ENCODE results near the gene CAMK2A.

CAMK2A gene

DNA sequence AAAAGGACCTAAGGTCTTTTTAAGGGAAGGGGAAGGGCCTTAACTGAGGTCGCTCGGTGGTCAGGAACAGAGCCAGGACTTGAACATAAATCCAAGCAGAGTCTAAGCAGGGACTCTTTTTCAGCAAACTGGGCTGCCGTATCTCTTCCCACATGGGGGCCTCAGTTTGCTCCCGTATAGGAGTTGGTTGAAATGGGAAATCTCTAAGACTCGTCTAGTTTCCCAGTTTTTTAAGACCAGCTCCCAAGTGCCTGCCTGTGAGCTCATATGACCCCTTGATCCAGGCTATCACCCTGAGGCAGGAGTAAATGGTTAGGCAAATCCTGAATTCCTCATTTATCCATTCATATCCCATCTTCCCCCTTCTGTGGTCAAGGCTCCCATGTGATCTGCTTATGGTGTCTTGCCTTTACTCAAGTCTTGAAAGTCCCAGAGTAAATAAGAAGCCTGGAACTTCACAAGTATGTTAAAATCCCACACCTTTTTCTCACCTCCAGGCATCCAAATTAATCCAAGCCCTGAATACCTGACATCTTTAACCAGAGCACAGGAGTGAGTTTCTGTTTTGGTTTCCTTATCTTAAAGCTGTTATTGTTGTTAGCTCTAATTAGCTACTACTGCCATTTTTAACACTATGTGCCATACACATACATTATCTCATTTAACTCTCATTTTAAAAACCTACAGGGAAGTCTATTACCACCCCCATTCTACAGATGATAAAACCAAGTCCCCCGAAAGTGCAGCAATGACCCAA is 10.2 kb upstream of the CAMK2A start:
- no peak for DNase-seq

DNA sequence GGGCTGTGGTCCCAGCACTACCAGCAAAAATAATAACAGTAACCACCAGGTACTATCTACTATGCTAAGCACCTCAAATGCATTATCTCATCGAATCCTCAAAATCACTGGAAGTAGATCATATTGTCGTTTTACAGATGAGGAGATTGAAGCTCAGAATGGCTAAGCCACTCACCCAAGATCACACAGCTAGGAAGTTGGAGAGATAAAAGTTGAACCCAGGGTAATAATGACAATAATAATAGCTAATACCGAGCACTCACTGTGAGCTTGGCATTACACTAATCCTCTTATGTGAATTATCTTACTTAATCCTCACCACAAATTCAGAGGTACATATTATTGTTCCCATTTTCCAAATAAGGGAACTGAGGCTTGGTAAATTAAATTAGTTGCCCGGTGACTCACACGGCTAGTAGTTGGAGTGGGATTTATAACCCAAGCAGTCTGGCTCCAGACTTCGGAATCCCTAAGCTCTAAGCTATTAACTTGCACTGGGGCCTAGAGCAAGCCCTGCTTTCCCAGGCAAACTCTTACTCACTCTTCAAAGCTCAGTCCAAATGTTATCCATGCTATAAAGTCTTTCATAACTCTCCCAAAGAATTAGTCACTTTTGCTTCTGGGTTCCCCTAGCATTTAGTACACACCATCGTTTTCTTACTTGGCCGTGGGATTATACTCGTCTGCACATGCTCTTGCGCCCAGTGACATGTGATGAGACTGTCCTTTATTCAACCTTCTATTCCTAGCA is 9.3 kb upstream of the CAMK2A start:
- DNase-seq: no peak

DNA sequence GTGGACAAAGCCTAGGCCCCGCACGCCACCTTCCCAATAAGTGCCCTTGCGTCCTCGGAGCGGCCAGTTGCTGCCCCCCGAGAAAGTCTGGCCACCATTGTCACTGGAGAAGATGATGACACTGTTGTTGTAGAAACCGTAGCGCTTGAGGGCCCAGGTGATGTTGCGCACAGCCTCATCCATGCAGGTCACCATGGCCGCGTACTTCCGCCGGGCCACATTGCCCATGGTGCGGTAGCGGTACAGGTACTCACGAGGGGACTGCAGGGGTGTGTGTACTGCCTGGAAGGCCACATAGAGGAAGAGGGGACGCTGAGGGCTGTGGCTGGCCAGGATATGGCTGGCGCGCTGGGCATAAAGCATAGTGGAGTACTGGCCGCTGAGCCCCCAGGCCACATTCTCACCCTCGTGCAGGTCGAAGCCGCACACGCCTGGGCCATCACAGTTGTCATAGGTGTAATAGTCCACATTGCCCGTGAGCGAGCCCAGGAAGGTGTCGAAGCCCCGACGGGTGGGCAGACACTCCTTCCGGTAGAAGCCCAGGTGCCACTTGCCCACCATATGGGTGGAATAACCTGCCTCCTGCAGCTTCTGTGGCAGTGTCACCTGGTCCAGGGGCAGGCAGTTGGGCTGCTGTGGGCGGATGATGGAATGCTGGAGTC is 8.5 kb upstream of the CAMK2A start:
- no peak for DNase-seq

DNA sequence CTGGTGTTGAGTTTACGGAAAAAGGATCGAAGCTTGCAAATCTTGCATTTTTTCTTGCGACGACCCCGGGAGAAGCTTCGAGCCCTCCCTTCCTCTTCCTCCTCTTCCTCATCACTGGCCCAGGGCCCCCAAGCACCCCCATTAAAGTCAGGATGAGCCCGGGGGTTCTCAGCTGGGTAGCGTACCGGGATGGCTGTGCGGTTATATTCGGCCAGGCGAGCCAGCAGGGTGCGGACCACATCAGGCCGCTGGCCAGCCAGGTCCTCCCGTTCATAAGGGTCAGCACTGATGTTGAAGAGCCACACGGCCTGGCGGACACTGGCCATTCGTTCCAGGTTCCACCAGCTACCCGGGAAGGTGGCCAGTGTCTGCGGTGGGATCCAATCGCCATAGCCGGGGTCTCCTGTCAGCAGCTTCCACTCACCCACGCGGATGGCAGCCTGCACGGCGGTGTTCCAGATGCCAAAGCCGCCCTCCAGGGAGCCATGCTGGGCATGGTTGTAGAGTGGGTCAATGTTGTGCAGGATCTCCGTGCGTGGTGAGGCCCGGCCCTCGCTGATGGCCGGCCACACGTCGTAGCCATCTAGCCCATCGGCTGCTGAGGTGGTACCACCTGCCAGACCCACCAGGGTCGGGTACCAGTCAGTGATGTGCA is 7.8 kb upstream of the CAMK2A start:
- DNase-seq: no peak

DNA sequence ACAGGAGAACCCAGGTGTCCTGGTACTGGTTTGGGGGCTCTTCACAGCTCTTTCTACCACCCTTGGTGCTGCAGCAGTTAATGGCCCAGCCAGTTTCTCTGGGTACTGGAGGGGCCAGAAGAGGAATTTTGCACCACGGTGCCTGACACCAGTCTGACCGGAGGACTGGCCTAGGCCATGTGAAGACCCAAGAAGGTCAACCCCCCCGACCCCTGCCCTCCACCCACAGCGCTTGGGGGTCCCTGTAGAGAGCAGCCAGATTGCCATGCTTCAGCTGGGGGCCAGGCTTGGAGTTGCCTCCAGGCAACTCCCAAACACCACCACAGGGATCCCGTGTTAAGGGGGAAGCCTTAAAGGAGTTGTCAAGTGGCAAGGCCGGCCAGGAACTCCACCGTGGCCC is 6.9 kb upstream of the CAMK2A start:
- DNase-seq: no peak

DNA sequence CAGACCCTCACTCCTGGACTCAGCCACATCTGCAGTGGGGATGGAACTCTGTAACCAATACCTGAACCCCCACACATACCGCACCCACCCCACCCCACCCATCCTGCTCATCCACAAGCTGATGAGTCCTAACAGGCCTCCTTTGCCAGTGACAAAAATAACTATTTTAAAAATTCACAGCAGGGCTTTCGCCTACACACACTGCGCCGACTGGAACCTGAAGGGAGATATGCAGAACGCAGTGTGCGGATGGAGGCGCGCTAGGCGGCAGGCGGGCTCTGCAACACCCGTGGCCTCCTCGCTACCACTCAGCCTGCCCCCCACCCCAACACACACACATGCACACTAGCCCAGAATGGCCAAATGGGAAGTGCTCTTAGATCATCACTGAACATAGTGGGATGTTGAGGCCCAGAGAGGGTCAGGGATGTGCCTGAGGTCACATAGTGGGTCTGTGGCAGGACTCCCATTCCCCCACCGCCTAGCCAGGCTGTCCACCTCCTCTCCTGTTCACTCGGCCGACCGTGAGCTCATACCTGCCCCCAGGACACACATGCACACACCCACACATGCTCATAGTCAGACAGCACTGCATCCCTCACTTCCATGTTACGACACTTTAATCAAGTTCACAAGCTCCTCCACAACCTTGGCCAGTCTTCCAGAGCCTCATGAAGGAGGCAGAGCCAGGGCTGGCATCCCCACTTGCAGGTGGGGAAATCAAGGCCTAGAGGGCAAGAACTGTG is 6.3 kb upstream of the CAMK2A start:
- no peak for DNase-seq

DNA sequence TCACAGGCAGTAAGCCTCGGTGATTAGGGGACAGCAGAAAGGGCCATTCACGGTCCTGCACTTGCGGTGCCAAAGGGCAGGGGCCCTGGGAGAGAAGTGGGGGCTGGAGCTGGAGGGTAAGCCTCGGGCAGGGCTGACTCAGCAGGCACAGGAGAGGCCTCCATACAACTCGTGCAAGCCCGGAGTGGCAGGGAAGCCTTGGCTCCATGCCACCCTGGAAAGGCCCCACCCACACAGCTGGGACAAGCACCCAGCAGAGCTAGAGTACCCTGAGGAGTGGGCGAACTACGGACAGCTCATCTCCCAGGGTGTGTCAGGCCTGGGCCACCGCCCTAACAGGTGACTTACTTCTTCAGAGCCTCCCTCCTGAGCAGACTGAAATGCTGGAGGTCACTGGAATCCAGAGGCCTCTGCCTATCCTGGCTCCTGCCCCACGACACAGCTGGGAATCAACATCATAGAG is 5.6 kb upstream of the CAMK2A start:
- no peak for DNase-seq

DNA sequence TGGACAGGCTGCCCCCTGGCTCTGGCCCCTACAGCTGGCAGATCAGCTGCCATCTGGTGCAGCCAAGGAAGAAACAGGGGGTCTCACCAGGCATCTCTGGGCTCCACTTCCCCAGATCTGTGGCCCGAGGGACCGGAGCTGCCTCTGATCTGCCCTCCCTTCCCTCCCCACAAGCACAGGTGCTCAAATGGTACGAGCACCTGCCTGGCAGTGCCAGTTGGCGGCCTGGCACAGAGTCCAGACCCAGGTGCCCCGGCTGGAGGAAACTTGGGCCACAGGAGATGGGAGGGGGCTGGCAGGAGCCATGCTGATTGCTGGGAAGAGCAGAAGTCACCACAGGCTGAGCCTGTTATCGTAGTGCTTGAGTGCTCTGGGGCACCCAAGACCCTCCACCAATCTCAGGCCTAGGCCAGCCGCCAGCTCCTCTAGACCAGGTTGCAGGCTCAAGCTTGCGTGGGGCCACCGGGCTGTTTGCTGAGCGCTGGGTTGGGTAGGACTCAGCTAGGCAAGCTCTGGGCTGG is 5.0 kb upstream of the CAMK2A start:
- no peak for DNase-seq

DNA sequence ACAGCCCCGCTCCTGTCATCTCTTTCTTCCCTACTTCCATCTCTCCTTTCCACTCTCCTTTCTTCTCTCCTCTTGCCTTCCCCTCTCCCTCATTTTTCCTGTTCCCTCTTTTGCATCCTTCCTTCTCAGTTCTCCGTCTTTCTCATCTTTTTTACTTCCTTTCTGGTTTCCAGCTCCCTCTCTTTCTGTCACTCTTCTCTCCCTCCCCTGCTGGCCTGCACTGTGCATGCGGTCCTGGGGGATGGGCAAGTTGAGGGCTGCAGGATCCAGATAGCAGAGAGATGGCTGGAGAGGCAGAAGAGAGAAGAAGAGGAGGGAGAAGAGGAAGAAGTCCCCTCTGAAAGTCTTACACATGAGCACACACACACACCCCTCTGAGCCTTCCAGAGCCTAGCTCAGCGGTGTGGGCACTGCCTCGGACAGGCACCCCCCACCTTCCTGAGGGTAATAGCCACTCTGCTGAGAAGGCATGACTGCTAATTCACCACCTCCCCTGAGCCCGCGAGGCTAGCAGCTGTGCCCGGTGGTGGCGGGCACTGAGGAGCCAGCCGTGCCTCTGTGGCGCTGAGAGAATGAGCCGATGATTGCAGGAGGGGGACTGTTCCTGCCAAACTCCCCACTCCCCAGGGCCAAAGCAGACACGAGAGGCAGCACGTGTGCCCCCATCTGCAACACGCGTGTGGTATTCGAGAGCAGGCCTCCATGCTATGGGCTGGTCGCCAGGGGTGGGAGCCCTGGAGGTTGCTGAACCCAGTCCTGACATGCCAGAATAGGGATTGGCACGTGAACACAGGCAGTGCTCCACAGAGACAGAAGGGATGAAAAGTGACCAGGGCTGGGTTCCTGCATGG is 3.7 kb upstream of the CAMK2A start:
- DNase-seq: no peak

DNA sequence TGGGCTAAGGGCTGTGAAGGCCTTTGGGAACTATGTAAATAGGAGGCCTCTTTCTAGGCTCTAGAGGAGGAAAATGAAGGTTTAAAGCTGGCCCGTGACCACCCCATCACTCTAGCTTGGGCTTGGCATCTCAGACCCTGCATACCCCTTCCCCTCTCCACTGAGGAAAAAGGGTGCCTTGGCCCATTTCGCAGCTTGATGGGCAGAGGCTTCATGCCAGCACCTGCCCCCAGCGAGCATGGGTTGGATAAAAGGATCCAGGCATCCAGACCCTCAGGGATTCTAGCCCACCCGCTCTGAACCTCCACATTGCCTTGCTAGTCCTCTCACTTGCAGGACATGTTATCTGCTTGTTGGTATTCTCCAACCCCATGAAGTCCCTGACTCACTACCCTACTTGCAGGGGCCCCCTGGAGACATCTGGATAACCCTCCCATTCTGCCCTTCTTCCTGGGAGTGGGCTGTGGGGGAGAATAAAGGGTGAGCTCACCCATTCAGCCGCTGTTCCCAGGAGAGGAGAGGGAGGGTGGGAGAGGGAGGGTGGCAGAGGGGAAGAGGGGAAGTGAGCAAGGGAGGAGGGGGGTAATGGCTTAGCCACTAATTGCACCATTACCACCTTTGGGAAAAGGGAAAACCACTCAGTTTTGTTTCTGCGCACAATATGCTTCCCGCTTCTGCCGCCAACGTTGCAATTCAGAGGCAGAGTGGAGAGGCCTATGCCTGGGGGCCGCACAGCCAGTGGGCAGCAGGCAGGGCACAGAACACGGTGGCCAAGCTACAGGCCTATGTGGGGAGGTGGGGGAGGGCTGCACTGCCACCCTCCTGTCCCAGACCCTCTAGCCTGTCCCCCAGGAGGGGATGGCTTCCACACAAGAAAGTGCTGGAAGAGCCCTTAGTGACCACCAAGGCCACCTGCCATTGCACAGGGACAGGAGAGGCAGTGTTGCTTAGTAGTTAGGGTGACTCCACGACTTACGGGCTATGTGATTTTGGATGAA is 2.1 kb upstream of the CAMK2A start:
- DNase-seq: no peak

DNA sequence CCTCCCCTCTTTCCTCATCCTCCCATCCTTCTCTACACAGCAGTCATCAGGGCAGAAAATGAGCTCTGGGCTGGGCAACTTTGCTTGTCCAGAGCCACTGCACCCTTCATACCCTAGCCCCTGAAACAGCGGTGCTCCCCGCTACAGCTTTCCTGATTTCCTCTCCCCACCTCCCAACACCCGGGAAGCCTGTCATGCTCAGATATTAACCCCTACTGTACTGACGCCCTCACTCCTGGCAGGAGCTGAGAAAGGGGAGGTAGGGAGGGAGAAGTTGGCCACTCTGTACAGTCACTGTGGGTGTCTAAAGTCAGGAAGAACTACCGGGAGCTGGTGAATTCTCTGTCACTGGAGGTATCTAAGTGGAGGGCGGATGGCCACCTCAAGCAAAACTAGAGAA is 782 bp downstream of the CAMK2A start:
- DNase-seq: no peak

DNA sequence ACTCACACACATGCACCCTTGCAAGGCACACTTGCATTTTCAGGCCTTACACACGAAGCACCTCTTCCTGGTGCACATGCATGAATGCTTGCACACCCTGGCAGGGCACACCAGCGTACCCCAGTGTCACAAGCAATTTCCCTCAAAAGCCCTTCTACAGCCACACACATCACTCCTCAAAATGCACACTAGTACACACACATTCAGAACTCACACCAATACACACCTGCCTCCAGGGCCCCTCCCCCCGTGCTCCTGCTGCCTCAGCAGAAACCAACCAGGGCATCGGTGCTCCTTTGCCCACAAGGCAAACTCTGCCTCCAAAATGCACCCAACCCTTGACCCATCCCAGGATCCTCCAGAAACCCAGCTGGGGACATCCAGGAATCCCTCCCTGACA is 1.2 kb downstream of the CAMK2A start:
- no peak for DNase-seq

DNA sequence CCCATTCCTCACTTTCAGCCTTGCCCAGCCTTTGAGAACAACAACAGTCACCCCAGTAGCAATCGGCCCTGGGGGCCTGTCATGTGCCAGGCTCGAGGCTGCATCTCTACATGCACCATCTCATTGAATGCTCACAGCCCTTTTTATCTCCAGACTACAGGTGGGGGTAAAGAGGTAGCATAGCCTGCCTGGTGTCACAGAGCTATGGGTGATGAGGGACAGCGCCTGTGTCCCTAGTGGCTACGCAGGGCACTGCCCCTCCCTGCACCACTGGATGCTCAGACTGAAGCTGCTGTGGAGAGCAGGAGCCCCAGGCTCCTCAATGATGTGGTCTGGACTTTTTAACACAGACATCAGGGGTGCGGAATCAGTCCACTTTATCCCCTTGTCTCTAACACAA is 2.8 kb downstream of the CAMK2A start:
- DNase-seq: no peak

DNA sequence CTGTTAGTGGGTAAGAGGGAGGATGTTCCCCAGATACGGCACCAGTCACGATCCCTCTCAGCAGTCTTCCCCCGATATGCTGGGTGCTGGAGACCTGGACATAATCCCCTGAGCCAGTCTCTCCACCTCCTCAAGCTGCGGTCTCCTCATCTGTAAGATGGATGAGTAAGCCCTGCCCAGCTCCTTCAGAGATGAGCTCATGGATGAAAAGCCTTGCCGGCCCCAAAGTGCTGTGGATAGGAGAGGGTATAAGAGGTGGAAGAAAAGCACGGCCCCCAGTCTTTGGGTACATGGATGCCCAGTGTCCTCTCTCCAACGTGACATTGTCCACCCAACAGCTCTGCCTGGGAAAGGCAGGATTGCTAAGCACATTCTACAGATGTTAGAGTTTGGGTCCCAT is 4.5 kb downstream of the CAMK2A start:
- DNase-seq: no peak

DNA sequence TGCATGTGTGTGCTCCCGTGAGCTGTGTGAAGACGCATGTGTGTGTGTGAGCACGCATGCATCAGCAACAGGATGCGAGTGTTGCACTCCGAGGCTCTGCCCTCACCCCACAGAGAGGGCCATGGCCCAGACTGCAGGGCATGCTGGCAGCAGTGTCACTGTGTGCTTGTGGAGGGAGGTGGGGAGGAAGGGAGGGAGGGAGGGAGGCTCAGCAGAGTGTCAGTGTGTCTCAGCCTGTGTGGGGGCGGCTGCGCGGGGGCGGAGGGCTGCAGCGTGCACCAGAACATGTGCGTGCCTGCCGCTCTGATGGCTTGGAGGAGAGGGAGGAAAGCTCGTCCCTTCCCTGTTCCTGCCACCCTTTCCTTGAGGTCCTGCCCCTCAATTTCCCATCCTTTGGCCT is 5.3 kb downstream of the CAMK2A start:
- DNase-seq: no peak

DNA sequence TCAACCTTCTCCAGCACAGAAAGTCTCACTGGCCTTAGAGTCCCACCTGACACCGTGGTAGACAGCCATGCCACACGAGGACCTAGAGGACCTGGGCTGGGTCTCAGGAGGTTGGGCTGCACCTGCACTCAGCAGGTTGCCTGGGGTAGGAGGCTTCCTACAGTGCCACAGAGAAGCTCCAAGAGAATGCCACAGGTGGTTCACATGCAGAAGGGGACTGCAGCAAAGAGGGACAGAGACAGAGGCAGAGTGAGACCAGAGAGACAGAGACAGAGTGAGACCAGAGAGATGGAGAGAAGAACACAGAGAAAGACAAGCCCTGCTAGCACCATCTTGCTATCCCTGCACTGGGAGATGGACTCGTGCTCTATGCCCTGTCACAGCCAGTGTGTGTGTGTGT is 5.7 kb downstream of the CAMK2A start:
- DNase-seq: no peak

DNA sequence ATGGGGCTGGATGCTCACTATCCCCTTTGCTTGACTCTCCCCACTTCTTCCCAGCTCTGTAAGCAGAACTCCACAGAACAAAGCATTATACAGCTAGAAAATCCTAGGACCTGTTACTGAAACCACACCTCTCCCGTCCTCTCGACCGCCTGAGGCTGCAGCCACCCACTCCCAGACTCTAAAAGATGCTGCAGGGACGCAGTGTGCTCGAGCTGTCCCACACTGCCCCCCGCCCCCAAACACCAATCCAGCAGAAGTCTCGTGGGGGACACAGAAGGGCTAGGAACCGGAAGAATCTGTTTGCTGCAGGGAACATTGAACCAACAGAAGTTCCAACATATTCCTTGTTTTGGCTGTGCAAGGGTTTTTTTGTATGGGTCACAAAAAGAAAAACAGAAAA is 7.6 kb downstream of the CAMK2A start:
- no peak for DNase-seq

DNA sequence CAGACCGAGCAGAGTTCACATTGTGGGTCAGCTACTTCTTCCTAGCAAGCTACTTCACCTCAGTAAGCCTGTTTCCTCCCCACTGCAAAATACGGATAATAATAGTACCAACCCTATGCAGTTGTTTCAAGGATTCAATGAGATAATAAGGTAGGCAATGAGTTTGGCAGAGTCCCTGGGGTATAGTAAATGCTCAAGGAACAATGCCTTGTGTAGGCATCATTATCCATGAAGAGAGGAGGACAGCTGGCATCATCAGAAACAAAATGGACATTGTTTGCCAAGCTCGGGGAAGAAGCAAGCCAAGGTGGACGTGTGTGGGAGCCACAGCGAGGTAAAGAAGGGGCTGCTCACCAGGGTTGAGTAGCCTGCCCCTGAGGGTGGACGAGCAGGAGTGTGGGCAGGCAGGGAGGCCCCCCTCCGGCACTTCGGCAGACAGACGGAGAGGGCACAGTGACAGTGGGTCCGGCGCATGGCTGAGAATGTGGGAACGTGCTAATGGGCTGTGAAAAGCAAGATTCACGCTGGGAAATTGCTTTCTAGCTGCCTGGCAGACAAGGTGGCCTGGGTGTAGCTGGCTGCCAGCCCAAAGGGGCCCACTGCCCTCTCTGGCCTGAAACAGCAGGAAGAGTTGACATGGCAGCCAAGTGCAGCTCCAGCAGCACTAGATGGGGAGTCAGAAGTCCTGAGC is 10.1 kb downstream of the CAMK2A start:
- DNase-seq: no peak

DNA sequence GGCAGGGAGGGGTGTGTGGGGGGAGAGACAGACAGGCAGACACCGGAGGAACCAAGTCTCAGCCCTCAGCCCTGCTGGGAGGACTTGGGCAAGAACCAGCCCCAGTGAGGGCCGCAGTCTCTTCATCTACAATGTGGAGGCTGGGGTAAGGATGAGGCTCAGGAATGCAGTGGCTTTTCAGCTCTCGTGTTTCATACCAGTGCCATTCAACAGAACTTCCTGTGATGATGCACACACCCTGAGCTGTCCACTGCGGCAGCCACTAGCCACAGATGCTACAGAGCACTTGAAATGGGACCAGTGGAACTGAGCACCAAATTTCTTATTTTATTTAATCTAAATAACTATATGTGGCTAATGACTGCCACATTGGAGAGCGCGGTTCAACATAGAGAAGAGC is 10.7 kb downstream of the CAMK2A start:
- no peak for DNase-seq

Data from NCI-H526 treated with DMSO at 0.1 percent for 48 hours (cell line).